SK-N-SH (cell line): ENCODE data around the gene DSE. TPM values are rescaled to one million over a fixed set of nuclear protein-coding genes. Genes with fewer than 3 reads are reported as not detected.

Source experiments
- CTCF ChIA-PET: fragments of 300-600, 350-600 bp; formaldehyde crosslinking; extraction: SDS; loops from one replicate; lab custom pipeline; 2021; lab: Yijun Ruan, JAX
- POLR2A ChIA-PET: fragments of 350-600 bp; sonication (Branson Sonifier 250); formaldehyde crosslinking; extraction: SDS; loops from one replicate; lab custom pipeline; 2020; ENCODE audit warnings: antibody characterized with exemption, inconsistent platforms; lab: Yijun Ruan, JAX
- DNase-seq: peaks from one replicate; pipeline ENCODE4 v3.0.0; 2012
- H2AFZ ChIP-seq: fragments of 200-600 bp; sonication (generic); 2 replicates; pipeline ENCODE4 v1.8.1; 2016; ENCODE audit warnings: antibody characterized with exemption, mild to moderate bottlenecking, low read depth
- H3F3A ChIP-seq: fragments of 200-600 bp; sonication (generic); replicated peaks from 2 replicates; pipeline ENCODE3; 2016; ENCODE audit warnings: antibody characterized with exemption, mild to moderate bottlenecking; ENCODE audit not compliant: insufficient read depth
- H3K27ac ChIP-seq, 2 experiments: fragments of 200-500 bp in 1 of 2; fragments of 200-600 bp in 1 of 2; sonication (Bioruptor generic) in 1 of 2; sonication (generic), shearing (Covaris generic) in 1 of 2; 2 replicates each; pipeline versions ENCODE4 v1.5.1 to v1.6.1; 2014 to 2016; ENCODE audit warnings: low read depth in 2 of 2, inconsistent platforms in 1 of 2, low read length in 1 of 2, mild to moderate bottlenecking in 1 of 2, mixed read lengths in 1 of 2
- H3K27me3 ChIP-seq: fragments of 200-600 bp; sonication (generic), shearing (Covaris generic); 2 replicates; pipeline ENCODE4 v1.6.1; 2016; ENCODE audit warnings: mixed run types; ENCODE audit not compliant: insufficient read depth
- H3K36me3 ChIP-seq, 2 experiments: fragments of 200-500 bp in 1 of 2; fragments of 200-600 bp in 1 of 2; sonication (Bioruptor generic) in 1 of 2; sonication (generic) in 1 of 2; replicated peaks in 1 of 2; 2 replicates each; pipeline versions ENCODE3 to v1.5.1; 2014 to 2016; ENCODE audit warnings: low read length in 1 of 2, mild to moderate bottlenecking in 1 of 2; ENCODE audit not compliant: insufficient read depth in 2 of 2, control insufficient read depth in 1 of 2
- H3K4me1 ChIP-seq, 2 experiments: fragments of 200-500 bp in 1 of 2; fragments of 200-600 bp in 1 of 2; sonication (Bioruptor generic) in 1 of 2; sonication (generic), shearing (Covaris generic) in 1 of 2; 2 replicates each; pipeline versions ENCODE4 v1.5.1 to v1.6.1; 2014 to 2016; ENCODE audit warnings: low read depth in 1 of 2, low read length in 1 of 2, mixed run types in 1 of 2; ENCODE audit not compliant: insufficient read depth in 2 of 2, control insufficient read depth in 1 of 2
- H3K4me2 ChIP-seq: fragments of 200-600 bp; sonication (generic), shearing (Covaris generic); 2 replicates; pipeline ENCODE4 v1.6.1; 2017; ENCODE audit warnings: mixed run types
- H3K4me3 ChIP-seq, 2 experiments: fragments of 200-500 bp in 1 of 2; fragments of 200-600 bp in 1 of 2; sonication (Bioruptor generic) in 1 of 2; sonication (generic), shearing (Covaris generic) in 1 of 2; 2 replicates each; pipeline versions ENCODE4 v1.5.1 to v1.8.1; 2014 to 2016; ENCODE audit warnings: low read depth in 2 of 2, inconsistent platforms in 1 of 2, low read length in 1 of 2, mild to moderate bottlenecking in 1 of 2, mixed read lengths in 1 of 2, moderate library complexity in 1 of 2
- H3K79me2 ChIP-seq: fragments of 200-600 bp; sonication (generic); 2 replicates; pipeline ENCODE4 v1.8.1; 2017; ENCODE audit warnings: mild to moderate bottlenecking; ENCODE audit not compliant: insufficient read depth
- H3K9ac ChIP-seq: fragments of 200-600 bp; sonication (generic); 2 replicates; pipeline ENCODE4 v1.6.1; 2017; ENCODE audit warnings: mixed run types
- H3K9me2 ChIP-seq: fragments of 200-600 bp; sonication (generic); 2 replicates; pipeline ENCODE4 v1.6.1; 2017; ENCODE audit warnings: mixed run types
- H3K9me3 ChIP-seq: fragments of 200-600 bp; sonication (generic); 2 replicates; pipeline ENCODE4 v1.6.1; 2017; ENCODE audit warnings: mixed run types, mild to moderate bottlenecking, moderate library complexity
- H4K20me1 ChIP-seq: fragments of 200-600 bp; sonication (generic); 2 replicates; pipeline ENCODE4 v1.6.1; 2017; ENCODE audit warnings: mild to moderate bottlenecking, mixed run types; ENCODE audit not compliant: insufficient read depth
- CHD2 ChIP-seq: fragments of 150-350 bp; IDR thresholded peaks from 2 replicates; pipeline ENCODE4 v1.6.1; 2018; ENCODE audit warnings: low read length; ENCODE audit not compliant: partially characterized antibody
- FOXJ3 ChIP-seq: sonication (generic); formaldehyde crosslinking; IDR thresholded peaks from 2 replicates; pipeline ENCODE4 v1.5.1; 2020; ENCODE audit warnings: mild to moderate bottlenecking, missing genetic modification reagents
- FOXM1 ChIP-seq: IDR thresholded peaks from 2 replicates; pipeline ENCODE4 v1.4.0; 2012; ENCODE audit warnings: low read depth, mild to moderate bottlenecking
- GATA2 ChIP-seq: sonication (generic); formaldehyde crosslinking; IDR thresholded peaks from 2 replicates; pipeline ENCODE4 v1.5.0; 2020; ENCODE audit warnings: mild to moderate bottlenecking, missing genetic modification reagents
- MEF2A ChIP-seq: IDR thresholded peaks from 2 replicates; pipeline ENCODE4 v1.4.0; 2012; ENCODE audit warnings: low read depth, borderline replicate concordance
- NFIC ChIP-seq: IDR thresholded peaks from 2 replicates; pipeline ENCODE4 v1.4.0; 2012; ENCODE audit warnings: borderline replicate concordance
- RAD21 ChIP-seq: IDR thresholded peaks from 2 replicates; pipeline ENCODE4 v1.6.1; 2012; ENCODE audit warnings: mild to moderate bottlenecking, low read length
- RFX5 ChIP-seq: IDR thresholded peaks from 2 replicates; pipeline ENCODE4 v1.6.1; 2012; ENCODE audit warnings: mild to moderate bottlenecking, improper control_type of control experiment, low read length
- TEAD4 ChIP-seq: IDR thresholded peaks from 2 replicates; pipeline ENCODE4 v1.4.0; 2012; ENCODE audit warnings: mild to moderate bottlenecking, borderline replicate concordance; ENCODE audit not compliant: insufficient read depth
- WGBS: methylation state at CpG from one replicate; pipeline ENCODE4 v1.1.6; 2017; ENCODE audit warnings: low lambda C conversion rate; 5-methylcytosine and 5-hydroxymethylcytosine counted together
- polyA plus RNA-seq, 3 experiments: library from polyadenylated mRNA; depleted of rRNA; stranded (reverse); fragments of >200 nt; gene quantifications; 2 replicates each; pipeline ENCODE4 v1.2.3, GENCODE V29; 2012
- TF ChIP-seq, protein P1 (sequence below): IDR thresholded peaks from 2 replicates; pipeline ENCODE4 v1.4.0; 2012; ENCODE audit warnings: low read depth, borderline replicate concordance
- TF ChIP-seq, protein P2 (sequence below): IDR thresholded peaks from 2 replicates; pipeline ENCODE4; 2012
- TF ChIP-seq, protein P3 (sequence below): IDR thresholded peaks from 2 replicates; pipeline ENCODE4 v1.6.1; 2012; ENCODE audit warnings: mild to moderate bottlenecking, low read depth, low read length, moderate library complexity
- TF ChIP-seq, protein P4 (sequence below): fragments of 150-350 bp; IDR thresholded peaks from 2 replicates; pipeline ENCODE4 v1.6.1; 2017; ENCODE audit warnings: antibody characterized with exemption, low read length, low read depth, borderline replicate concordance
- TF ChIP-seq, protein P5 (sequence below): IDR thresholded peaks from 2 replicates; pipeline ENCODE4 v1.4.0; 2012; ENCODE audit warnings: low read depth

Gene DSE
- polyA plus RNA-seq, 1 of the 3 experiments (the other 2 are of a cell fraction): 12.7 TPM

DNA sequence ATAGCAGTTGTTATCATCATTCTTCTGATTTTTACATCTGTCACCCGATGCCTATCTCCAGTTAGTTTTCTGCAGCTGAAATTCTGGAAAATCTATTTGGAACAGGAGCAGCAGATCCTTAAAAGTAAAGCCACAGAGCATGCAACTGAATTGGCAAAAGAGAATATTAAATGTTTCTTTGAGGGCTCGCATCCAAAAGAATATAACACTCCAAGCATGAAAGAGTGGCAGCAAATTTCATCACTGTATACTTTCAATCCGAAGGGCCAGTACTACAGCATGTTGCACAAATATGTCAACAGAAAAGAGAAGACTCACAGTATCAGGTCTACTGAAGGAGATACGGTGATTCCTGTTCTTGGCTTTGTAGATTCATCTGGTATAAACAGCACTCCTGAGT lies 92.6 kb downstream of the DSE start:
- H3K27me3 ChIP-seq: no peaks in the 10 kb centered on the region
- no peak for TF ChIP-seq MEF2A
- no peak for TF ChIP-seq CHD2
- TF ChIP-seq, all 33 proteins: peak for 0
- 88% methylated on average over 4 of the region's 4 CpGs for WGBS
- no peak overlapping the region for H3K4me3 ChIP-seq
- no peaks in the 10 kb centered on the region for H3K36me3 ChIP-seq
- no peaks in the 10 kb centered on the region for H4K20me1 ChIP-seq
- ChIA-PET CTCF (interaction anchor here (1.4 kb wide), 1 partner anchor 48 kb away, joined by 3 read pairs; the partner anchor contains the start of gene CALHM5), POLR2A (no interaction called here)
- no peaks in the 10 kb centered on the region for H3F3A ChIP-seq
- DNase-seq: no peak
- H3K79me2 ChIP-seq: no peaks in the 10 kb centered on the region
- no peak overlapping the region for H2AFZ ChIP-seq
- H3K4me1 ChIP-seq: peaks cover 0 to 7% of the 10 kb centered on the region in 2 experiments; a peak in 1 of 4 replicates
- H3K4me2 ChIP-seq: no peak overlapping the region
- H3K27ac ChIP-seq: no peak overlapping the region
- no peaks in the 10 kb centered on the region for H3K9me3 ChIP-seq
- H3K9me2 ChIP-seq: no peaks in the 10 kb centered on the region
- no peak overlapping the region for H3K9ac ChIP-seq

DNA sequence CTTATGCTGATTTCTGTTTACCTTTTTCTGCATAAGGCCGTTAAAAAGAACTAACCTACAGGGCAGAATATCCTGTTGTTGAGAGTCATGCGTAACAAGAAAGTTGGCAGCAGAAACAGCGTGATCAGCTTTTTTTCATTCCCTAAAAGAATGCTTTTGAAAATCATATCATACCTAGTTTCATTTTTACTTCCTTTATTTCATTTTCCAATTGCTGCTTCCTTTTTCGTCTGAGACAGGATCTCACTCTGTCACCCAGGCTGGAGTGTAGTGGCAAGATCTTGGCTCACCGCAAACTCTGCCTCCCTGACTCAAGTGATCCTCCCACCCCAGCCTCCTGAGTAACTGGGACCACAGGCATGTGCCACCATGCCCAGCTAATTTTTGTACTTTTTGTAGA lies 94.5 kb downstream of the DSE start:
- Histone ChIP-seq H3K79me2 (no peaks in the 10 kb centered on the region), H3K27ac (no peak overlapping the region), H2AFZ (no peak overlapping the region), H3K36me3 (no peaks in the 10 kb centered on the region), H3K9me2 (no peaks in the 10 kb centered on the region), H3K9me3 (no peaks in the 10 kb centered on the region; the same call in 1 of the 2 replicates), H3F3A (no peaks in the 10 kb centered on the region), H3K4me1 (peaks cover 0 to 7% of the 10 kb centered on the region in 2 experiments; a peak in 1 of 4 replicates), H4K20me1 (no peaks in the 10 kb centered on the region), H3K9ac (no peak overlapping the region), H3K27me3 (no peaks in the 10 kb centered on the region), H3K4me3 (no peak overlapping the region), H3K4me2 (no peak overlapping the region)
- 92% methylated on average over 5 of the region's 5 CpGs for WGBS
- TF ChIP-seq RAD21 (no peak), FOXJ3 (no peak), FOXM1 (no peak), NFIC (no peak), MEF2A (no peak), CHD2 (no peak), TEAD4 (no peak), RFX5 (no peak), GATA2 (CRISPR knock-in tag) (no peak)
- TF ChIP-seq, protein P1, sequence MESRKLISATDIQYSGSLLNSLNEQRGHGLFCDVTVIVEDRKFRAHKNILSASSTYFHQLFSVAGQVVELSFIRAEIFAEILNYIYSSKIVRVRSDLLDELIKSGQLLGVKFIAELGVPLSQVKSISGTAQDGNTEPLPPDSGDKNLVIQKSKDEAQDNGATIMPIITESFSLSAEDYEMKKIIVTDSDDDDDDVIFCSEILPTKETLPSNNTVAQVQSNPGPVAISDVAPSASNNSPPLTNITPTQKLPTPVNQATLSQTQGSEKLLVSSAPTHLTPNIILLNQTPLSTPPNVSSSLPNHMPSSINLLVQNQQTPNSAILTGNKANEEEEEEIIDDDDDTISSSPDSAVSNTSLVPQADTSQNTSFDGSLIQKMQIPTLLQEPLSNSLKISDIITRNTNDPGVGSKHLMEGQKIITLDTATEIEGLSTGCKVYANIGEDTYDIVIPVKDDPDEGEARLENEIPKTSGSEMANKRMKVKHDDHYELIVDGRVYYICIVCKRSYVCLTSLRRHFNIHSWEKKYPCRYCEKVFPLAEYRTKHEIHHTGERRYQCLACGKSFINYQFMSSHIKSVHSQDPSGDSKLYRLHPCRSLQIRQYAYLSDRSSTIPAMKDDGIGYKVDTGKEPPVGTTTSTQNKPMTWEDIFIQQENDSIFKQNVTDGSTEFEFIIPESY: no peak
- TF ChIP-seq, protein P2, sequence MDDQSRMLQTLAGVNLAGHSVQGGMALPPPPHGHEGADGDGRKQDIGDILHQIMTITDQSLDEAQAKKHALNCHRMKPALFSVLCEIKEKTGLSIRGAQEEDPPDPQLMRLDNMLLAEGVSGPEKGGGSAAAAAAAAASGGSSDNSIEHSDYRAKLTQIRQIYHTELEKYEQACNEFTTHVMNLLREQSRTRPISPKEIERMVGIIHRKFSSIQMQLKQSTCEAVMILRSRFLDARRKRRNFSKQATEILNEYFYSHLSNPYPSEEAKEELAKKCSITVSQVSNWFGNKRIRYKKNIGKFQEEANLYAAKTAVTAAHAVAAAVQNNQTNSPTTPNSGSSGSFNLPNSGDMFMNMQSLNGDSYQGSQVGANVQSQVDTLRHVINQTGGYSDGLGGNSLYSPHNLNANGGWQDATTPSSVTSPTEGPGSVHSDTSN: no peak
- TF ChIP-seq, protein P3, sequence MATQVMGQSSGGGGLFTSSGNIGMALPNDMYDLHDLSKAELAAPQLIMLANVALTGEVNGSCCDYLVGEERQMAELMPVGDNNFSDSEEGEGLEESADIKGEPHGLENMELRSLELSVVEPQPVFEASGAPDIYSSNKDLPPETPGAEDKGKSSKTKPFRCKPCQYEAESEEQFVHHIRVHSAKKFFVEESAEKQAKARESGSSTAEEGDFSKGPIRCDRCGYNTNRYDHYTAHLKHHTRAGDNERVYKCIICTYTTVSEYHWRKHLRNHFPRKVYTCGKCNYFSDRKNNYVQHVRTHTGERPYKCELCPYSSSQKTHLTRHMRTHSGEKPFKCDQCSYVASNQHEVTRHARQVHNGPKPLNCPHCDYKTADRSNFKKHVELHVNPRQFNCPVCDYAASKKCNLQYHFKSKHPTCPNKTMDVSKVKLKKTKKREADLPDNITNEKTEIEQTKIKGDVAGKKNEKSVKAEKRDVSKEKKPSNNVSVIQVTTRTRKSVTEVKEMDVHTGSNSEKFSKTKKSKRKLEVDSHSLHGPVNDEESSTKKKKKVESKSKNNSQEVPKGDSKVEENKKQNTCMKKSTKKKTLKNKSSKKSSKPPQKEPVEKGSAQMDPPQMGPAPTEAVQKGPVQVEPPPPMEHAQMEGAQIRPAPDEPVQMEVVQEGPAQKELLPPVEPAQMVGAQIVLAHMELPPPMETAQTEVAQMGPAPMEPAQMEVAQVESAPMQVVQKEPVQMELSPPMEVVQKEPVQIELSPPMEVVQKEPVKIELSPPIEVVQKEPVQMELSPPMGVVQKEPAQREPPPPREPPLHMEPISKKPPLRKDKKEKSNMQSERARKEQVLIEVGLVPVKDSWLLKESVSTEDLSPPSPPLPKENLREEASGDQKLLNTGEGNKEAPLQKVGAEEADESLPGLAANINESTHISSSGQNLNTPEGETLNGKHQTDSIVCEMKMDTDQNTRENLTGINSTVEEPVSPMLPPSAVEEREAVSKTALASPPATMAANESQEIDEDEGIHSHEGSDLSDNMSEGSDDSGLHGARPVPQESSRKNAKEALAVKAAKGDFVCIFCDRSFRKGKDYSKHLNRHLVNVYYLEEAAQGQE: no peak
- TF ChIP-seq, protein P4, sequence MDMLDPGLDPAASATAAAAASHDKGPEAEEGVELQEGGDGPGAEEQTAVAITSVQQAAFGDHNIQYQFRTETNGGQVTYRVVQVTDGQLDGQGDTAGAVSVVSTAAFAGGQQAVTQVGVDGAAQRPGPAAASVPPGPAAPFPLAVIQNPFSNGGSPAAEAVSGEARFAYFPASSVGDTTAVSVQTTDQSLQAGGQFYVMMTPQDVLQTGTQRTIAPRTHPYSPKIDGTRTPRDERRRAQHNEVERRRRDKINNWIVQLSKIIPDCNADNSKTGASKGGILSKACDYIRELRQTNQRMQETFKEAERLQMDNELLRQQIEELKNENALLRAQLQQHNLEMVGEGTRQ: no peak
- TF ChIP-seq, protein P5, sequence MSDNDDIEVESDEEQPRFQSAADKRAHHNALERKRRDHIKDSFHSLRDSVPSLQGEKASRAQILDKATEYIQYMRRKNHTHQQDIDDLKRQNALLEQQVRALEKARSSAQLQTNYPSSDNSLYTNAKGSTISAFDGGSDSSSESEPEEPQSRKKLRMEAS: no peak
- DNase-seq: no peak
- ChIA-PET CTCF (interaction anchor here (1.1 kb wide), 1 partner anchor 70 kb away, joined by 3 read pairs; no protein-coding TSS in a partner anchor), POLR2A (no interaction called here)
